Measurements from ENCODE around the gene DNAJC27. TPM values are rescaled to one million over a fixed set of nuclear protein-coding genes. Genes with fewer than 3 reads are reported as not detected.
A peak's percentile ranks its signal among the peaks of the same experiment; 100 is the strongest.
"Not testable (repeated sequence)": the region's sequence is repeated elsewhere in the genome, so short reads cannot be mapped to it uniquely, and the experiment has no call there.

Gene DNAJC27
- total and polyA plus RNA-seq, 4 experiments from 2014 or later, result 3.1 to 14.2 (median 8.5) TPM

GRCh38 chr2:25000503-25001324 is 29.0 kb upstream of the DNAJC27 start:
- Histone ChIP-seq H3K4me3 (ENCODE audit: low read length in 2 of 2) (no peak overlapping the region), H3K9me3 (ENCODE audit: control insufficient read depth in 1 of 2, low read length in 2 of 2) (no peaks in the 10 kb centered on the region), H3K36me3 (ENCODE audit: insufficient read depth, low read length) (no peaks in the 10 kb centered on the region), H3K4me1 (ENCODE audit: insufficient read depth, low read length) (no peaks in the 10 kb centered on the region), H3K27ac (ENCODE audit: low read depth, low read length) (no peak overlapping the region), H3K27me3 (ENCODE audit: insufficient read depth, low read length) (no peaks in the 10 kb centered on the region)
- H3K4me3 Mint-ChIP-seq, result no peak overlapping the region
- POLR2A ChIA-PET (ENCODE audit: partially characterized antibody), result no interaction called here
- DNase-seq, result no peak
- no peaks in the 10 kb centered on the region for H3K36me3 Mint-ChIP-seq
- intact Hi-C loops (cut with micrococcal nuclease), result no loop called here
- CTCF ChIA-PET (ENCODE audit: partially characterized antibody), result no interaction called here
- H3K9me3 Mint-ChIP-seq, result no peaks in the 10 kb centered on the region
- peaks cover 5 to 11% of the 10 kb centered on the region in 2 donors for H3K27me3 Mint-ChIP-seq
- H3K4me1 Mint-ChIP-seq, result no peaks in the 10 kb centered on the region
- H3K27ac Mint-ChIP-seq, result no peak overlapping the region

GRCh38 chr2:25000036-25000435 is 28.3 kb upstream of the DNAJC27 start:
- H3K36me3 Mint-ChIP-seq, result no peaks in the 10 kb centered on the region
- ChIA-PET CTCF (ENCODE audit: partially characterized antibody) (no interaction called here), POLR2A (ENCODE audit: partially characterized antibody) (no interaction called here)
- no peaks in the 10 kb centered on the region for H3K9me3 Mint-ChIP-seq
- Histone ChIP-seq H3K9me3 (ENCODE audit: control insufficient read depth in 1 of 2, low read length in 2 of 2) (no peaks in the 10 kb centered on the region), H3K4me1 (ENCODE audit: insufficient read depth, low read length) (no peaks in the 10 kb centered on the region), H3K27me3 (ENCODE audit: insufficient read depth, low read length) (no peaks in the 10 kb centered on the region), H3K4me3 (ENCODE audit: low read length in 2 of 2) (no peak overlapping the region), H3K36me3 (ENCODE audit: insufficient read depth, low read length) (no peaks in the 10 kb centered on the region), H3K27ac (ENCODE audit: low read depth, low read length) (no peak overlapping the region)
- intact Hi-C loops (cut with micrococcal nuclease), result no loop called here
- no peaks in the 10 kb centered on the region for H3K4me1 Mint-ChIP-seq
- no peak overlapping the region for H3K4me3 Mint-ChIP-seq
- peaks cover 5 to 11% of the 10 kb centered on the region in 2 donors for H3K27me3 Mint-ChIP-seq
- H3K27ac Mint-ChIP-seq, result no peak overlapping the region
- DNase-seq, result no peak

- POLR2A ChIA-PET (ENCODE audit: partially characterized antibody); H3K4me1 Mint-ChIP-seq; H3K27ac Mint-ChIP-seq: not testable (repeated sequence)
Measured at GRCh38 chr2:24999097-24999496, 27.3 kb upstream of the DNAJC27 start.

GRCh38 chr2:24994146-24994724 is 22.5 kb upstream of the DNAJC27 start:
- CTCF ChIA-PET (ENCODE audit: partially characterized antibody), result interaction anchor here (0.7 to 1.8 kb wide), 3 partner anchors 9 to 1438 kb away, joined by 3 to 10 read pairs (median 4); no protein-coding TSS in a partner anchor
- H3K36me3 Mint-ChIP-seq, result peaks cover 0 to 8% of the 10 kb centered on the region in 2 donors
- Histone ChIP-seq H3K4me1 (ENCODE audit: insufficient read depth, low read length) (no peaks in the 10 kb centered on the region), H3K9me3 (ENCODE audit: control insufficient read depth in 1 of 2, low read length in 2 of 2) (no peaks in the 10 kb centered on the region), H3K36me3 (ENCODE audit: insufficient read depth, low read length) (no peaks in the 10 kb centered on the region), H3K27ac (ENCODE audit: low read depth, low read length) (no peak overlapping the region), H3K4me3 (ENCODE audit: low read length in 2 of 2) (no peak overlapping the region), H3K27me3 (ENCODE audit: insufficient read depth, low read length) (no peaks in the 10 kb centered on the region)
- H3K27me3 Mint-ChIP-seq, result peaks cover 4 to 5% of the 10 kb centered on the region in 2 donors
- no peak for DNase-seq
- no peak overlapping the region for H3K27ac Mint-ChIP-seq
- POLR2A ChIA-PET (ENCODE audit: partially characterized antibody), result no interaction called here
- intact Hi-C loops (cut with micrococcal nuclease), result no loop called here
- no peaks in the 10 kb centered on the region for H3K4me1 Mint-ChIP-seq
- H3K4me3 Mint-ChIP-seq, result no peak overlapping the region
- H3K9me3 Mint-ChIP-seq, result peaks cover 0 to 2% (median 0%) of the 10 kb centered on the region in 8 donors

More at GRCh38 chr2:24999097-24999496, 27.3 kb upstream of the DNAJC27 start:
- H3K4me3 ChIP-seq (ENCODE audit: low read length in 2 of 2); H3K36me3 Mint-ChIP-seq; H3K9me3 Mint-ChIP-seq; DNase-seq; H3K27me3 ChIP-seq (ENCODE audit: insufficient read depth, low read length); H3K36me3 ChIP-seq (ENCODE audit: insufficient read depth, low read length); H3K9me3 ChIP-seq (ENCODE audit: control insufficient read depth in 1 of 2, low read length in 2 of 2); H3K4me3 Mint-ChIP-seq; H3K4me1 ChIP-seq (ENCODE audit: insufficient read depth, low read length); H3K27ac ChIP-seq (ENCODE audit: low read depth, low read length); intact Hi-C loops (cut with micrococcal nuclease): not testable (repeated sequence)
- H3K27me3 Mint-ChIP-seq, result peaks cover 3 to 11% of the 10 kb centered on the region in 2 donors
- CTCF ChIA-PET (ENCODE audit: partially characterized antibody), result interaction anchor here (0.6 kb wide), 1 partner anchor 621 kb away, joined by 3 read pairs; no protein-coding TSS in a partner anchor

GRCh38 chr2:24993406-24994145 is 21.8 kb upstream of the DNAJC27 start:
- H3K9me3 ChIP-seq (ENCODE audit: control insufficient read depth in 1 of 2, low read length in 2 of 2), result no peaks in the 10 kb centered on the region
- Mint-ChIP-seq H3K27me3 (peaks cover 5 to 7% of the 10 kb centered on the region in 2 donors), H3K4me1 (no peaks in the 10 kb centered on the region), H3K36me3 (peaks cover 0 to 8% of the 10 kb centered on the region in 2 donors), H3K9me3 (peaks cover 0 to 2% (median 0%) of the 10 kb centered on the region in 8 donors), H3K4me3 (peak overlapping the region in 1 of 8 donors; percentile 8), H3K27ac (no peak overlapping the region)
- intact Hi-C loops (cut with micrococcal nuclease), result no loop called here
- H3K27ac ChIP-seq (ENCODE audit: low read depth, low read length), result no peak overlapping the region
- H3K4me3 ChIP-seq (ENCODE audit: low read length in 2 of 2), result no peak overlapping the region
- no peaks in the 10 kb centered on the region for H3K27me3 ChIP-seq (ENCODE audit: insufficient read depth, low read length)
- POLR2A ChIA-PET (ENCODE audit: partially characterized antibody), result no interaction called here
- no peaks in the 10 kb centered on the region for H3K36me3 ChIP-seq (ENCODE audit: insufficient read depth, low read length)
- CTCF ChIA-PET (ENCODE audit: partially characterized antibody), result interaction anchor here (0.7 to 1.8 kb wide), 2 partner anchors 11 to 18 kb away, joined by 3 to 10 read pairs; no protein-coding TSS in a partner anchor
- H3K4me1 ChIP-seq (ENCODE audit: insufficient read depth, low read length), result no peaks in the 10 kb centered on the region
- no peak for DNase-seq

GRCh38 chr2:24986372-24986771 is 14.6 kb upstream of the DNAJC27 start:
- POLR2A ChIA-PET (ENCODE audit: partially characterized antibody), result no interaction called here
- DNase-seq, result no peak
- no peak overlapping the region for H3K27ac Mint-ChIP-seq

GRCh38 chr2:24985511-24985910 is 13.8 kb upstream of the DNAJC27 start:
- Mint-ChIP-seq H3K4me3 (no peak overlapping the region), H3K4me1 (no peaks in the 10 kb centered on the region), H3K27ac (no peak overlapping the region), H3K9me3 (peaks cover 0 to 2% (median 0%) of the 10 kb centered on the region in 8 donors), H3K27me3 (peaks cover 3 to 8% of the 10 kb centered on the region in 2 donors), H3K36me3 (peaks cover 3 to 9% of the 10 kb centered on the region in 2 donors)
- no peaks in the 10 kb centered on the region for H3K9me3 ChIP-seq (ENCODE audit: control insufficient read depth in 1 of 2, low read length in 2 of 2)
- H3K36me3 ChIP-seq (ENCODE audit: insufficient read depth, low read length), result no peaks in the 10 kb centered on the region
- intact Hi-C loops (cut with micrococcal nuclease), result no loop called here
- CTCF ChIA-PET (ENCODE audit: partially characterized antibody), result interaction anchor here (1.6 kb wide), 1 partner anchor 9 kb away, joined by 3 read pairs; no protein-coding TSS in a partner anchor
- no peak for DNase-seq
- POLR2A ChIA-PET (ENCODE audit: partially characterized antibody), result no interaction called here
- H3K27ac ChIP-seq (ENCODE audit: low read depth, low read length), result no peak overlapping the region
- no peak overlapping the region for H3K4me3 ChIP-seq (ENCODE audit: low read length in 2 of 2)
- no peaks in the 10 kb centered on the region for H3K27me3 ChIP-seq (ENCODE audit: insufficient read depth, low read length)
- H3K4me1 ChIP-seq (ENCODE audit: insufficient read depth, low read length), result no peaks in the 10 kb centered on the region

More at GRCh38 chr2:24986372-24986771, 14.6 kb upstream of the DNAJC27 start:
- Histone ChIP-seq H3K4me1 (ENCODE audit: insufficient read depth, low read length) (no peaks in the 10 kb centered on the region), H3K27ac (ENCODE audit: low read depth, low read length) (no peak overlapping the region), H3K36me3 (ENCODE audit: insufficient read depth, low read length) (no peaks in the 10 kb centered on the region), H3K4me3 (ENCODE audit: low read length in 2 of 2) (no peak overlapping the region), H3K27me3 (ENCODE audit: insufficient read depth, low read length) (no peaks in the 10 kb centered on the region), H3K9me3 (ENCODE audit: control insufficient read depth in 1 of 2, low read length in 2 of 2) (no peaks in the 10 kb centered on the region)
- CTCF ChIA-PET (ENCODE audit: partially characterized antibody), result no interaction called here
- intact Hi-C loops (cut with micrococcal nuclease), result no loop called here
- Mint-ChIP-seq H3K36me3 (peaks cover 1 to 12% of the 10 kb centered on the region in 2 donors), H3K27me3 (peaks cover 3 to 10% of the 10 kb centered on the region in 2 donors), H3K9me3 (peaks cover 0 to 2% (median 0%) of the 10 kb centered on the region in 8 donors), H3K4me1 (no peaks in the 10 kb centered on the region), H3K4me3 (no peak overlapping the region)

Measured in CD4-positive, alpha-beta memory T cell (primary cell).